DND-41 (cell line): Measurements from ENCODE around the gene NKAIN4.

Experiments used
- EZH2 ChIP-seq: IDR thresholded peaks from 3 replicates; pipeline ENCODE4 v1.6.1; 2012; ENCODE audit warnings: borderline replicate concordance, low read depth, mild to moderate bottlenecking, moderate library complexity, low read length, inconsistent platforms; ENCODE audit not compliant: severe bottlenecking
- TF ChIP-seq, protein P1 (sequence below): IDR thresholded peaks from 2 replicates; pipeline ENCODE4 v1.5.1; 2012; ENCODE audit warnings: borderline replicate concordance, low read length, moderate library complexity, mild to moderate bottlenecking; ENCODE audit not compliant: poor library complexity, severe bottlenecking; ENCODE audit errors: extremely low read depth

DNA sequence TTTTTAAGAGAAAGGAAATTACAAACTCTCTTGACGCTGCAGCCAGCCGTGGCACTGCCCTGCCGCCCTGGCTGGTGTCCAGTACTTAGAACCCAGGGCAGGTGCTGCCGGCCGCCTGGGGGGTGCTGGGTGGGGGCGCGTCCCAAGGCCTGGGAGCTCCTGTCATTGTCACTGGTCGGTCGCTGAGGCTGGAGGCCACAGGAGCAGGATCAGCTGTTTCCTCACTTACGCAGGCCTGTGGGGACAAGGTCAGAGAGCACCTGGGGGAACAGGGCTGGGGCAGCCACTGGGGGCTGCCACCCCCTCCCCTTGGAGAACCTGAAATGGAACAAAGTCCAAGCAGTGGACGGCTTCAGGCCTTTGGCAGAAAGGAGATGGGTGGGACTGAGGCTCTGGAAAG is 13.0 kb downstream of the NKAIN4 start:
- TF ChIP-seq, protein P1, sequence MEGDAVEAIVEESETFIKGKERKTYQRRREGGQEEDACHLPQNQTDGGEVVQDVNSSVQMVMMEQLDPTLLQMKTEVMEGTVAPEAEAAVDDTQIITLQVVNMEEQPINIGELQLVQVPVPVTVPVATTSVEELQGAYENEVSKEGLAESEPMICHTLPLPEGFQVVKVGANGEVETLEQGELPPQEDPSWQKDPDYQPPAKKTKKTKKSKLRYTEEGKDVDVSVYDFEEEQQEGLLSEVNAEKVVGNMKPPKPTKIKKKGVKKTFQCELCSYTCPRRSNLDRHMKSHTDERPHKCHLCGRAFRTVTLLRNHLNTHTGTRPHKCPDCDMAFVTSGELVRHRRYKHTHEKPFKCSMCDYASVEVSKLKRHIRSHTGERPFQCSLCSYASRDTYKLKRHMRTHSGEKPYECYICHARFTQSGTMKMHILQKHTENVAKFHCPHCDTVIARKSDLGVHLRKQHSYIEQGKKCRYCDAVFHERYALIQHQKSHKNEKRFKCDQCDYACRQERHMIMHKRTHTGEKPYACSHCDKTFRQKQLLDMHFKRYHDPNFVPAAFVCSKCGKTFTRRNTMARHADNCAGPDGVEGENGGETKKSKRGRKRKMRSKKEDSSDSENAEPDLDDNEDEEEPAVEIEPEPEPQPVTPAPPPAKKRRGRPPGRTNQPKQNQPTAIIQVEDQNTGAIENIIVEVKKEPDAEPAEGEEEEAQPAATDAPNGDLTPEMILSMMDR, result no peak
- no peak for TF ChIP-seq EZH2
